GM12864 (cell line): Measurements from ENCODE around the gene UBE2N.

Experiments used
- DNase-seq: peaks from one replicate; pipeline ENCODE4 v3.0.0-alpha.2; 2011; ENCODE audit warnings: low read depth
- H3K4me3 ChIP-seq: 2 replicates; pipeline ENCODE4 v1.5.1; 2011; ENCODE audit warnings: mild to moderate bottlenecking, low read depth, low read length, control low read depth
- CTCF ChIP-seq: IDR thresholded peaks from 2 replicates; pipeline ENCODE4 v1.5.1; 2011; ENCODE audit warnings: low read depth, mild to moderate bottlenecking, moderate library complexity, low read length, control low read depth, inconsistent platforms; ENCODE audit errors: missing control alignments

Gene UBE2N

GRCh38 chr12:93358058-93358457, 83.7 kb downstream of the UBE2N start:
- TF ChIP-seq CTCF: no peak
- no peak for DNase-seq

GRCh38 chr12:93356214-93356613, 85.5 kb downstream of the UBE2N start:
- H3K4me3 ChIP-seq: no peak overlapping the region
- no peak for DNase-seq
- TF ChIP-seq CTCF: no peak

More at GRCh38 chr12:93358058-93358457, 83.7 kb downstream of the UBE2N start:
- no peak overlapping the region for H3K4me3 ChIP-seq
